Measurements from ENCODE around the gene ELSPBP1.

The ELSPBP1 gene

DNA sequence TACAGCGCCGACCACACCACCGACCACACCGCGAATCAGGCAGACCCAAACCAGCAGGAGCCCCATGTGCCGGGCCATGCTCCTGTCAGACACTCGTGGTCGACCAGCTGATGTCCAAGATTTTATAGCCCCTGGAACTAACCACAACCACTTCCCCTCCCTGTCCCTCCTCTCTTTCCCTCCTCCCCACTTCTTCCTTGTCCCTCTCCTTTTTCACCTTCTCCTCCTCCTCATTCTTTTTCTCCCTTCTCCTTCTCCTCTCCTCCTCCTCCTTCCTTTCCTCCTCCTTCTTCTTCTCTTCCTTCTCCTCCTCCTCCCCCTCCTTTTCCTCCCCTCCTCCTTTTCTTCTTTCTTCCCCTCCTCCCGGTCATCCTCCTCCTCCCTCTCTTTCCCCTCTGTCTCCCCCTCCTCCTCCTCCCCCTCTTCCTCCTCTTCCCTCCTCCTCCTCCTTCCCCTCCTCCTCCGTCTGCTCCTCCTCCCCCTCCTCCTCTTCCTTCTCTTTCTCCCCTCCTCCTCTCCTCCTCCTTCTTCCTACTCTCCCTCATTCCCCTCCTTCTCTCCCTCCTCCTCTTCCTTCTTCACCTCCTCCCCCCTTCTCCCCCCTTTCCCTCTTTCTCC lies 3.1 kb upstream of the ELSPBP1 start (continued):
- TF ChIP-seq ZNF518A (tag by site-specific recombination; conservative IDR thresholded peaks at IDR 0.05; ENCODE audit: low read depth) (no peak), ZBTB17 (tag by site-specific recombination; IDR thresholded peaks at IDR 0.05) (0 out of 2 replicates have a peak, but pooled peaks have one; percentile 29), ZNF292 (tag by site-specific recombination; IDR thresholded peaks at IDR 0.05; ENCODE audit: borderline replicate concordance, low read depth) (no peak), OSR2 (tag by site-specific recombination; IDR thresholded peaks at IDR 0.05) (no peak), SP7 (tag by site-specific recombination; IDR thresholded peaks at IDR 0.05) (no peak), INSM2 (tag by site-specific recombination; IDR thresholded peaks at IDR 0.05) (no peak), ZNF664 (tag by site-specific recombination; IDR thresholded peaks at IDR 0.05) (no peak), ZSCAN18 (tag by site-specific recombination; IDR thresholded peaks at IDR 0.05) (0 out of 2 replicates have a peak, but pooled peaks have one; percentile 68), OVOL3 (tag by site-specific recombination; IDR thresholded peaks at IDR 0.05) (no peak), ZNF558 (tag by site-specific recombination; IDR thresholded peaks at IDR 0.05) (no peak), ZFHX2 (tag by site-specific recombination; conservative IDR thresholded peaks at IDR 0.05) (peak; percentile 96), ZNF266 (tag by site-specific recombination; IDR thresholded peaks at IDR 0.05; ENCODE audit: low read depth) (peak; percentile 12; the same call in 1 of the 2 replicates), PRDM2 (tag by site-specific recombination; IDR thresholded peaks at IDR 0.05; ENCODE audit: borderline replicate concordance) (no peak), ZNF791 (tag by site-specific recombination; IDR thresholded peaks at IDR 0.05) (no peak), ZNF366 (tag by site-specific recombination; conservative IDR thresholded peaks at IDR 0.05) (peak; percentile 90), ZBTB11 (tag by site-specific recombination; conservative IDR thresholded peaks at IDR 0.05; ENCODE audit: low read depth) (peak; percentile 28)
- TF ChIP-seq, protein P1, sequence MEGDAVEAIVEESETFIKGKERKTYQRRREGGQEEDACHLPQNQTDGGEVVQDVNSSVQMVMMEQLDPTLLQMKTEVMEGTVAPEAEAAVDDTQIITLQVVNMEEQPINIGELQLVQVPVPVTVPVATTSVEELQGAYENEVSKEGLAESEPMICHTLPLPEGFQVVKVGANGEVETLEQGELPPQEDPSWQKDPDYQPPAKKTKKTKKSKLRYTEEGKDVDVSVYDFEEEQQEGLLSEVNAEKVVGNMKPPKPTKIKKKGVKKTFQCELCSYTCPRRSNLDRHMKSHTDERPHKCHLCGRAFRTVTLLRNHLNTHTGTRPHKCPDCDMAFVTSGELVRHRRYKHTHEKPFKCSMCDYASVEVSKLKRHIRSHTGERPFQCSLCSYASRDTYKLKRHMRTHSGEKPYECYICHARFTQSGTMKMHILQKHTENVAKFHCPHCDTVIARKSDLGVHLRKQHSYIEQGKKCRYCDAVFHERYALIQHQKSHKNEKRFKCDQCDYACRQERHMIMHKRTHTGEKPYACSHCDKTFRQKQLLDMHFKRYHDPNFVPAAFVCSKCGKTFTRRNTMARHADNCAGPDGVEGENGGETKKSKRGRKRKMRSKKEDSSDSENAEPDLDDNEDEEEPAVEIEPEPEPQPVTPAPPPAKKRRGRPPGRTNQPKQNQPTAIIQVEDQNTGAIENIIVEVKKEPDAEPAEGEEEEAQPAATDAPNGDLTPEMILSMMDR (tag by site-specific recombination; IDR thresholded peaks at IDR 0.05): no peak
